Body of pancreas (tissue), 4 donors: ENCODE measurements around the gene LOXL3. TPM values are rescaled to one million over a fixed set of nuclear protein-coding genes. Genes with fewer than 3 reads are reported as not detected.

Experiments used
- ATAC-seq: fragments of 150-250 bp; one replicate; pipeline ENCODE4 v1.9.1; 2016
- DNase-seq, 4 donors: peaks; one replicate each; pipeline ENCODE4 v3.0.0-alpha.2; 2019
- H3K27ac ChIP-seq, 4 donors: fragments of 200-600 bp; sonication (generic); 1 replicate in 3 of 4; 2 replicates in 1 of 4; pipeline versions ENCODE4 v1.5.1 to v1.6.1; 2016 to 2019; ENCODE audit warnings: mild to moderate bottlenecking in 1 of 4, mixed read lengths in 1 of 4, moderate library complexity in 1 of 4
- H3K27me3 ChIP-seq, 2 donors: fragments of 200-600 bp; sonication (generic); one replicate each; pipeline ENCODE4 v1.6.0; 2016; ENCODE audit warnings: mild to moderate bottlenecking in 1 of 2
- H3K36me3 ChIP-seq, 2 donors: fragments of 200-600 bp; sonication (generic); replicated peaks in 1 of 2; 2 replicates each; pipeline ENCODE4 v1.5.1; 2016; ENCODE audit warnings: low read depth in 2 of 2; ENCODE audit not compliant: insufficient read depth in 1 of 2
- H3K4me1 ChIP-seq: fragments of 200-600 bp; sonication (generic); one replicate; pipeline ENCODE4 v1.6.0; 2016
- H3K4me3 ChIP-seq, 2 donors: fragments of 200-600 bp; sonication (generic); 1 replicate in 1 of 2; 2 replicates in 1 of 2; pipeline ENCODE4 v1.5.1; 2016 to 2019
- H3K9me3 ChIP-seq, 3 donors: fragments of 200-600 bp; sonication (generic); 1 replicate in 2 of 3; 2 replicates in 1 of 3; pipeline ENCODE4 v1.5.1; 2016
- CTCF ChIP-seq, 7 experiments: fragments of 450-650 bp in 4 of 7; fragments of 200-600 bp in 3 of 7; sonication (generic) in 3 of 7; IDR thresholded peaks; one replicate each; pipeline ENCODE4 v1.5.1; 2016 to 2019; ENCODE audit warnings: antibody characterized with exemption in 7 of 7
- POLR2A ChIP-seq, 3 donors: fragments of 450-650 bp; IDR thresholded peaks; one replicate each; pipeline ENCODE4 v1.6.1; 2016; ENCODE audit warnings: antibody characterized with exemption in 3 of 3, mild to moderate bottlenecking in 2 of 3
- WGBS, 2 donors: methylation state at CpG; one replicate each; pipeline ENCODE4 v1.1.5; 2017; 5-methylcytosine and 5-hydroxymethylcytosine counted together
- intact Hi-C: fragments of 100-400 bp; cut with DNase I; formaldehyde crosslinking; loops from one replicate; pipeline ENCODE4 v1.15.1; 2023
- total RNA-seq, 2 donors: library from RNA; depleted of rRNA; stranded (reverse); fragments of >200 nt; gene quantifications; one replicate each; pipeline ENCODE4 v1.1.0, GENCODE V29; 2016

The LOXL3 gene
- total RNA-seq, 2 donors from 2014 or later: 0.33 to 3.1 TPM

- H3K9me3 ChIP-seq: no peaks in the 10 kb centered on the region
- H3K27ac ChIP-seq: no peak overlapping the region
- H3K36me3 ChIP-seq: no peaks in the 10 kb centered on the region
- intact Hi-C loops: no loop called here
- TF ChIP-seq CTCF (IDR thresholded peaks at IDR 0.05) (no peak), POLR2A (IDR thresholded peaks at IDR 0.05) (no peak)
- no peak for ATAC-seq
- WGBS, 2 donors: 64 to 70% methylated on average over 1 of the region's 1 CpG
- peaks cover under 1% of the 10 kb centered on the region for H3K4me1 ChIP-seq
- DNase-seq: no peak
- H3K4me3 ChIP-seq: no peak overlapping the region
- no peaks in the 10 kb centered on the region for H3K27me3 ChIP-seq
Measured at GRCh38 chr2:74542978-74543377, 10.8 kb downstream of the LOXL3 start.

- no peaks in the 10 kb centered on the region for H3K4me1 ChIP-seq
- DNase-seq (no peak), ATAC-seq (peak; percentile 24)
- no peak for TF ChIP-seq POLR2A (IDR thresholded peaks at IDR 0.05)
- no peak for TF ChIP-seq CTCF (IDR thresholded peaks at IDR 0.05)
- H3K36me3 ChIP-seq: no peaks in the 10 kb centered on the region
- no peaks in the 10 kb centered on the region for H3K9me3 ChIP-seq
- WGBS, 2 donors: 49 to 64% methylated on average over 5 of the region's 5 CpGs
- H3K27me3 ChIP-seq: no peaks in the 10 kb centered on the region
- H3K27ac ChIP-seq: no peak overlapping the region
- intact Hi-C loops: no loop called here
- H3K4me3 ChIP-seq: no peak overlapping the region
Measured at GRCh38 chr2:74540291-74540690, 13.5 kb downstream of the LOXL3 start.

GRCh38 chr2:74538881-74539339 is 14.8 kb downstream of the LOXL3 start:
- no peak overlapping the region for H3K4me3 ChIP-seq
- intact Hi-C loops: no loop called here
- H3K4me1 ChIP-seq: no peaks in the 10 kb centered on the region
- no peak overlapping the region for H3K27ac ChIP-seq
- H3K27me3 ChIP-seq: no peaks in the 10 kb centered on the region
- no peaks in the 10 kb centered on the region for H3K9me3 ChIP-seq
- TF ChIP-seq CTCF (IDR thresholded peaks at IDR 0.05): no peak
- TF ChIP-seq POLR2A (IDR thresholded peaks at IDR 0.05): no peak
- no peaks in the 10 kb centered on the region for H3K36me3 ChIP-seq
- ATAC-seq (no peak), DNase-seq (no peak)
- WGBS, 2 donors: 48 to 53% methylated on average over 7 of the region's 7 CpGs

GRCh38 chr2:74537140-74537539 is 16.6 kb downstream of the LOXL3 start:
- no peak for DNase-seq
- no peak for ATAC-seq
- Histone ChIP-seq H3K4me3 (no peak overlapping the region), H3K4me1 (no peaks in the 10 kb centered on the region), H3K27ac (no peak overlapping the region), H3K27me3 (no peaks in the 10 kb centered on the region), H3K9me3 (no peaks in the 10 kb centered on the region), H3K36me3 (no peaks in the 10 kb centered on the region)
- TF ChIP-seq POLR2A (IDR thresholded peaks at IDR 0.05) (no peak), CTCF (IDR thresholded peaks at IDR 0.05) (no peak)
- intact Hi-C loops: no loop called here
- 38 to 48% methylated on average over 4 of the region's 4 CpGs for WGBS, 2 donors

- H3K9me3 ChIP-seq: no peaks in the 10 kb centered on the region
- no peak overlapping the region for H3K27ac ChIP-seq
- peaks cover under 1% of the 10 kb centered on the region for H3K4me1 ChIP-seq
- TF ChIP-seq POLR2A (IDR thresholded peaks at IDR 0.05) (no peak), CTCF (IDR thresholded peaks at IDR 0.05) (no peak)
- H3K4me3 ChIP-seq: no peak overlapping the region
- WGBS, 2 donors: 72 to 73% methylated on average over 21 to 23 of the region's 23 CpGs
- ATAC-seq (no peak), DNase-seq (no peak)
- H3K27me3 ChIP-seq: no peaks in the 10 kb centered on the region
- intact Hi-C loops: no loop called here
- no peaks in the 10 kb centered on the region for H3K36me3 ChIP-seq
Measured at GRCh38 chr2:74536166-74536950, 17.4 kb downstream of the LOXL3 start.
